Ishikawa (cell line): ENCODE results near the gene FLOT2.

Experiments
- CEBPB ChIP-seq: IDR thresholded peaks from 2 replicates; pipeline ENCODE4 v1.6.1; 2012
- CREB1 ChIP-seq: IDR thresholded peaks from 2 replicates; pipeline ENCODE4 v1.6.1; 2012; ENCODE audit warnings: low read depth
- EGR1 ChIP-seq: IDR thresholded peaks from 2 replicates; pipeline ENCODE4 v1.6.1; 2012
- EP300 ChIP-seq: IDR thresholded peaks from 2 replicates; pipeline ENCODE4 v1.6.1; 2012; ENCODE audit warnings: borderline replicate concordance
- FOXM1 ChIP-seq: IDR thresholded peaks from 2 replicates; pipeline ENCODE4 v1.6.1; 2012; ENCODE audit warnings: low read depth, borderline replicate concordance
- MAX ChIP-seq: IDR thresholded peaks from 2 replicates; pipeline ENCODE4 v1.6.1; 2012
- NFIC ChIP-seq: IDR thresholded peaks from 2 replicates; pipeline ENCODE4 v1.6.1; 2012
- RAD21 ChIP-seq: IDR thresholded peaks from 2 replicates; pipeline ENCODE4 v1.6.1; 2012; ENCODE audit warnings: low read depth
- REST ChIP-seq: IDR thresholded peaks from 2 replicates; pipeline ENCODE4 v1.6.1; 2012; ENCODE audit warnings: low read depth, mild to moderate bottlenecking
- TAF1 ChIP-seq: IDR thresholded peaks from 2 replicates; pipeline ENCODE4 v1.6.1; 2012; ENCODE audit warnings: low read depth, mild to moderate bottlenecking
- TCF12 ChIP-seq: IDR thresholded peaks from 2 replicates; pipeline ENCODE4 v1.6.1; 2012; ENCODE audit warnings: low read depth
- TEAD4 ChIP-seq: IDR thresholded peaks from 2 replicates; pipeline ENCODE4 v1.6.1; 2012
- USF1 ChIP-seq: IDR thresholded peaks from 2 replicates; pipeline ENCODE4 v1.6.1; 2012
- YY1 ChIP-seq: IDR thresholded peaks from 2 replicates; pipeline ENCODE4 v1.6.1; 2012; ENCODE audit warnings: low read depth
- ZBTB7A ChIP-seq: IDR thresholded peaks from 2 replicates; pipeline ENCODE4 v1.6.1; 2012; ENCODE audit warnings: low read depth

FLOT2 gene

GRCh38 chr17:28920201-28920600, 22.7 kb upstream of the FLOT2 start:
- TF ChIP-seq ZBTB7A (no peak), FOXM1 (no peak), CREB1 (no peak), TEAD4 (no peak), REST (no peak), USF1 (no peak), EGR1 (no peak), TCF12 (no peak), EP300 (no peak), MAX (no peak), YY1 (no peak), NFIC (no peak), CEBPB (no peak), RAD21 (no peak), TAF1 (no peak)

GRCh38 chr17:28918295-28918694, 20.8 kb upstream of the FLOT2 start:
- TF ChIP-seq USF1 = no peak
- no peak for TF ChIP-seq EGR1
- TF ChIP-seq EP300 = no peak
- no peak for TF ChIP-seq REST

- TF ChIP-seq ZBTB7A (no peak), EP300 (no peak), YY1 (no peak), CEBPB (no peak), TCF12 (no peak), FOXM1 (no peak), TEAD4 (no peak), USF1 (no peak), RAD21 (no peak), CREB1 (no peak), REST (no peak), MAX (no peak), NFIC (no peak), EGR1 (no peak), TAF1 (no peak)
Observed at GRCh38 chr17:28917465-28917864, 19.9 kb upstream of the FLOT2 start.

GRCh38 chr17:28917029-28917428, 19.5 kb upstream of the FLOT2 start:
- TF ChIP-seq EGR1 (no peak), EP300 (no peak), MAX (no peak), RAD21 (no peak), USF1 (no peak), TEAD4 (no peak), FOXM1 (no peak), TCF12 (no peak), CREB1 (no peak), ZBTB7A (no peak), YY1 (no peak), TAF1 (no peak), CEBPB (no peak)
